Ishikawa (cell line): ENCODE results near the gene AHR.

Source experiments
- CEBPB ChIP-seq: IDR thresholded peaks from 2 replicates; pipeline ENCODE4 v1.6.1; 2012
- CREB1 ChIP-seq: IDR thresholded peaks from 2 replicates; pipeline ENCODE4 v1.6.1; 2012; ENCODE audit warnings: low read depth
- EGR1 ChIP-seq: IDR thresholded peaks from 2 replicates; pipeline ENCODE4 v1.6.1; 2012
- EP300 ChIP-seq: IDR thresholded peaks from 2 replicates; pipeline ENCODE4 v1.6.1; 2012; ENCODE audit warnings: borderline replicate concordance
- FOXM1 ChIP-seq: IDR thresholded peaks from 2 replicates; pipeline ENCODE4 v1.6.1; 2012; ENCODE audit warnings: low read depth, borderline replicate concordance
- NFIC ChIP-seq: IDR thresholded peaks from 2 replicates; pipeline ENCODE4 v1.6.1; 2012
- RAD21 ChIP-seq: IDR thresholded peaks from 2 replicates; pipeline ENCODE4 v1.6.1; 2012; ENCODE audit warnings: low read depth
- REST ChIP-seq: IDR thresholded peaks from 2 replicates; pipeline ENCODE4 v1.6.1; 2012; ENCODE audit warnings: low read depth, mild to moderate bottlenecking
- TAF1 ChIP-seq: IDR thresholded peaks from 2 replicates; pipeline ENCODE4 v1.6.1; 2012; ENCODE audit warnings: low read depth, mild to moderate bottlenecking
- TCF12 ChIP-seq: IDR thresholded peaks from 2 replicates; pipeline ENCODE4 v1.6.1; 2012; ENCODE audit warnings: low read depth
- TEAD4 ChIP-seq: IDR thresholded peaks from 2 replicates; pipeline ENCODE4 v1.6.1; 2012
- YY1 ChIP-seq: IDR thresholded peaks from 2 replicates; pipeline ENCODE4 v1.6.1; 2012; ENCODE audit warnings: low read depth
- ZBTB7A ChIP-seq: IDR thresholded peaks from 2 replicates; pipeline ENCODE4 v1.6.1; 2012; ENCODE audit warnings: low read depth
- TF ChIP-seq, protein P1 (sequence below): IDR thresholded peaks from 2 replicates; pipeline ENCODE4 v1.6.1; 2012
- TF ChIP-seq, protein P2 (sequence below): IDR thresholded peaks from 2 replicates; pipeline ENCODE4 v1.6.1; 2012

The AHR gene

DNA sequence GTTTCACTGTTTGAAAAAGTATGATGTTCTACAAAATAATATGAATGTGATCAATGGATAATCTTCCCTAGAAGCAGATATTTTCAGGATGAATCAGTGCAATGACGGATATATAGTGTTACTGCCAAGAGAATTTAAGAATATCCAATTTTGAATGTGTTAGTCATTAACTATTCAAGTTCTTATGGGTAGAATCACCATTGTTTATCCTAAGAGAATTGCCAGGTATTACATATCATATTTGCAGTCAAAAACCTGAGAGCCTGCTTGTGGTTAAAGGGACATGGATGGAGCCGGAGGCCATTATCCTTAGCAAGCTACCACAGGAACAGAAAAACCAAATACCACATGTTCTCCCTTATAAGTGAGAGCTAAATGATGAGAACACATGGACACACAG is 26.9 kb downstream of the AHR start:
- TF ChIP-seq, protein P1, sequence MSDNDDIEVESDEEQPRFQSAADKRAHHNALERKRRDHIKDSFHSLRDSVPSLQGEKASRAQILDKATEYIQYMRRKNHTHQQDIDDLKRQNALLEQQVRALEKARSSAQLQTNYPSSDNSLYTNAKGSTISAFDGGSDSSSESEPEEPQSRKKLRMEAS, result no peak
- TF ChIP-seq EP300 (no peak), CREB1 (no peak), TEAD4 (no peak), YY1 (no peak)

DNA sequence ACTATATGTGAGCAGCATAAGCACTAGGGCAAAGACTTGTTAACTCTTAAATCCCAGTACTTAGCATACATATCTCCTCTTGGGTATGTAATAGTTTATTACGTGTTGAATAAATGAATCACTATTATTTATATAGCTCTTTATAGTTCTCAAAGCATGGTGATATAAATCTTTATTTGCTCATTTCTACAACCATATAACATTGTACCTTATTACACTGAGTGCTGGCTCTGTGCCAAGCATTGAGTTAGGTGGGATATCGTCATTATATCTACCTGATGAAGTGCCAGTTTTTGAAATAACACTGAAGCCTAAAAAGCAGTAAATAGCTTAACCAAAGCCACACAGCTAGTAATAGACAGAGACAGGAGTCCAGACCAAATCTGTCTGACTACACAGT is 27.9 kb downstream of the AHR start:
- TF ChIP-seq CEBPB, result no peak
- TF ChIP-seq TAF1, result no peak
- no peak for TF ChIP-seq ZBTB7A
- no peak for TF ChIP-seq FOXM1
- no peak for TF ChIP-seq TCF12
- TF ChIP-seq, protein P2, sequence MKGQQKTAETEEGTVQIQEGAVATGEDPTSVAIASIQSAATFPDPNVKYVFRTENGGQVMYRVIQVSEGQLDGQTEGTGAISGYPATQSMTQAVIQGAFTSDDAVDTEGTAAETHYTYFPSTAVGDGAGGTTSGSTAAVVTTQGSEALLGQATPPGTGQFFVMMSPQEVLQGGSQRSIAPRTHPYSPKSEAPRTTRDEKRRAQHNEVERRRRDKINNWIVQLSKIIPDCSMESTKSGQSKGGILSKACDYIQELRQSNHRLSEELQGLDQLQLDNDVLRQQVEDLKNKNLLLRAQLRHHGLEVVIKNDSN, result no peak
- no peak for TF ChIP-seq TEAD4
- TF ChIP-seq, protein P1, result no peak
- no peak for TF ChIP-seq YY1
- no peak for TF ChIP-seq CREB1
- TF ChIP-seq EGR1, result no peak
- no peak for TF ChIP-seq EP300
- TF ChIP-seq NFIC, result no peak
- TF ChIP-seq RAD21, result no peak
- no peak for TF ChIP-seq REST

DNA sequence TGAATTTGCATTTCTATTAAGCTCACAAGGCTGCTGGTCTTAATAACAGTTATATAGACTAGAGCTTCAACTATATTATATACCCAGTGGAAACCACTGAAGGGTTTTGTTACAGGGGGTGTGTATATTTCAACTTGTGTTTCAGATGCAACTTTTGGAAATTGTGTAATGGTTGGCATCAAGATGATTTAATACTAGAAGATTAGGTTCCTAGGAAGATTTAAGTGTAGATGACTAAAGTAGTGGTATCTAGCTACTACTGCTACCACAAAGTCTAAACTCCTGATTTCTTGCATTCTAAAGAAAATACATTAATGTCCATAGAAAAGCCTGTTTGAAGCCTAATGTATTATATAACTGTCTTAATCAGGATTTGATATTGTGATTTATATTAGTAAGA is 30.2 kb downstream of the AHR start:
- no peak for TF ChIP-seq CREB1
- TF ChIP-seq, protein P1, result no peak
- no peak for TF ChIP-seq TCF12
- TF ChIP-seq YY1, result no peak
- TF ChIP-seq, protein P2, result no peak
- TF ChIP-seq RAD21, result no peak
- no peak for TF ChIP-seq FOXM1
- no peak for TF ChIP-seq TEAD4
- no peak for TF ChIP-seq CEBPB
- no peak for TF ChIP-seq NFIC
- TF ChIP-seq EGR1, result no peak
- no peak for TF ChIP-seq ZBTB7A
- TF ChIP-seq TAF1, result no peak
- no peak for TF ChIP-seq EP300
- no peak for TF ChIP-seq REST

- TF ChIP-seq NFIC, result no peak
- TF ChIP-seq, protein P1, result no peak
- TF ChIP-seq TEAD4, result no peak
Observed at GRCh38 chr7:17329440-17329839, 31.0 kb downstream of the AHR start.

GRCh38 chr7:17331891-17332501 is 33.5 kb downstream of the AHR start:
- TF ChIP-seq TEAD4, result no peak

- no peak for TF ChIP-seq REST
- TF ChIP-seq, protein P1, result no peak
- no peak for TF ChIP-seq CREB1
- no peak for TF ChIP-seq EP300
- no peak for TF ChIP-seq FOXM1
- TF ChIP-seq ZBTB7A, result no peak
- TF ChIP-seq TCF12, result no peak
- no peak for TF ChIP-seq NFIC
- no peak for TF ChIP-seq TAF1
Observed at GRCh38 chr7:17333221-17333620, 34.8 kb downstream of the AHR start.
